ENCODE measurements around the gene PLN.

Gene PLN

DNA sequence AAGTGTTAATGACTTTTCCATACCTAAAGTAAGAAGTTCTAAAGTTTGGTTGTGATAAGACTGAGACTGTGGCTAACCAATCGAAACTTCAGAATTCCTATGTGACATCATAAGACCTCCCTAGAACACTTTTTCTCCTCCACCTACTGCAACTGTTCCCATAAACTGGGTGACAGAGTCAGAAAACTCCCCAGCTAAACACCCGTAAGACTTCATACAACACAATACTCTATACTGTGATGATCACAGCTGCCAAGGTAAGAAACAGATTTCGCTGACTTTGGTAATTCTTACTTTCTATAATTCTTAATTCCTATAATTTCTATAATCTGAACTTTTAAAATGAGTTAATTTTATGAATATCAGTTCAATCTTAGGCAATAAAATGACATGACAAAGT, at the start of gene PLN:
TSS of gene PLN (plus strand) at position 161 of the 400 bp plus-strand sequence. CDS start 10,626 bp downstream, outside the sequence.
- Histone ChIP-seq H3K4me1 (ENCODE audit: control insufficient read depth, insufficient read depth, low read length) (peaks cover 26% of the 10 kb centered on the region), H3K36me3 (ENCODE audit: control insufficient read depth, insufficient read depth, low read length, severe bottlenecking) (no peaks in the 10 kb centered on the region), H3K9me3 (ENCODE audit: control insufficient read depth, low read length) (no peaks in the 10 kb centered on the region), H3K9ac (ENCODE audit: low read length) (no peak within 1 kb of the TSS), H3K4me3 (ENCODE audit: low read length) (no peak within 1 kb of the TSS), H3K27me3 (replicated peaks; ENCODE audit: control insufficient read depth, insufficient read depth, low read length) (no peaks in the 10 kb centered on the region)
- DNase-seq (ENCODE audit: low read depth), result no peak

DNA sequence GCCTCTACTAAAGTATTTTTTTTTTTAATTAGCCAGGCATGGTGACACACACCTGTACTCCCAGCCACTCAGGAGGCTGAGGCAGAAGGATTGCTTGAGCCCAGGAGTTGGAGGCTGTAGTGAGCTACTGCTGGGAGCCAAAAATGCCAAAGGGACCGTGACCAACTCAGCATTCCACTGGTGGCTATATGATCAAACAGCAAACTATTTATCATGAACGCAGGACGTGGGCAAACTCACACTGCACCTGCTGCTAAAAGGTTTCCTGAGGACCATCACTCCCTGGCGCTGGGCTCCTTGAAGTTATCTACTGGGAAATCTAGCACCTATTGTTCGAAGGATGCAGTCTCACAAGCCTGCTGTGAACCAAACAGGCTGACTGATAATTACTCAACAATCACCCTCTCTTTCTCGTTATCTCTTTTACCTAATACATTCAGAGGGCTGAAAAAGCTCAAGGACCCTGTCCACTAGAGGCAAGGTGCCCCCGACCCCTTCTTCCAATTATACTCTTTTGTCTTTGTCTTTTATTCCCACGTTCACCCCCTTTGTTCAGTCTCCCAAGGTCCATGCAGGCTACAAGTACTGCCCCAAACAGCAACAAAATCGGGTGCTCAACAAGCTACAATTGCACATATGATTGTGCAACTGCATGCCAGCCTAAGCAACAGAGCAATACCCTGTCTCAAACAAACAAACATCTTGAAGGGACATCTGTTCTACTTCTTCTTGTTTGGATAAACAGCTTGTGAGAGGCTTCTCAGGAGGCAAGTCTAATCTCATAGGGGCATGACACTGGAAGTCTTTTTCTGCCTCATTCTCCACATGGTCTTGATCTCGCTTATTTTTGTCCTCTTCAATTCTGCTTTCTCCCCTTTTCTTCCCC, 47.7 kb upstream of the PLN start:
- H3K27me3 ChIP-seq (replicated peaks; ENCODE audit: control insufficient read depth, insufficient read depth, low read length), result no peaks in the 10 kb centered on the region
- H3K9me3 ChIP-seq (ENCODE audit: control insufficient read depth, low read length), result no peaks in the 10 kb centered on the region
- peaks cover 4% of the 10 kb centered on the region for H3K36me3 ChIP-seq (ENCODE audit: control insufficient read depth, insufficient read depth, low read length, severe bottlenecking)
- H3K9ac ChIP-seq (ENCODE audit: low read length), result no peak overlapping the region
- H3K4me3 ChIP-seq (ENCODE audit: low read length), result no peak overlapping the region
- no peaks in the 10 kb centered on the region for H3K4me1 ChIP-seq (ENCODE audit: control insufficient read depth, insufficient read depth, low read length)
- peak; percentile 52 for DNase-seq (ENCODE audit: low read depth)

DNA sequence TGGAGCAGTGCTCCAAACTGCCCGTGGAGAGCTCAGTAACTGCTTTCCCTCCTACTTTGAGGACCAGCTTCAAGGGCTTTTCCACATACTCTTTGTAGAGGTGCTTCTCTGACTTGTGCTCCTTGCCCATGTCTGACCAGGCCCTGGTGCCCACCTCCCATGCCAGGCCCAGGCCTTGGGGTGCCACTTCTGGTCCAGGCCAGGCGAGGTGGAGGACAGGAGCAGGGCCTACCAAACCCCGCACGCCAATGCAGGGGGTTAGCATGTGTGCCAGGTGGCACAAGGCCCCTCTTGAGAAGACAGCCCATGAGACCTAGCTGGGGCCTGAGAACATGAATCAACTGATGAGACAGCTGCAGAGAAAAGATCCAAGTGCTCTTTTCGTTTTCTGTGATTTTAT, 47.0 kb upstream of the PLN start:
- H3K36me3 ChIP-seq (ENCODE audit: control insufficient read depth, insufficient read depth, low read length, severe bottlenecking), result peaks cover 4% of the 10 kb centered on the region
- DNase-seq (ENCODE audit: low read depth), result no peak
- no peak overlapping the region for H3K4me3 ChIP-seq (ENCODE audit: low read length)
- H3K4me1 ChIP-seq (ENCODE audit: control insufficient read depth, insufficient read depth, low read length), result no peaks in the 10 kb centered on the region
- no peak overlapping the region for H3K9ac ChIP-seq (ENCODE audit: low read length)
- no peaks in the 10 kb centered on the region for H3K27me3 ChIP-seq (replicated peaks; ENCODE audit: control insufficient read depth, insufficient read depth, low read length)
- no peaks in the 10 kb centered on the region for H3K9me3 ChIP-seq (ENCODE audit: control insufficient read depth, low read length)

DNA sequence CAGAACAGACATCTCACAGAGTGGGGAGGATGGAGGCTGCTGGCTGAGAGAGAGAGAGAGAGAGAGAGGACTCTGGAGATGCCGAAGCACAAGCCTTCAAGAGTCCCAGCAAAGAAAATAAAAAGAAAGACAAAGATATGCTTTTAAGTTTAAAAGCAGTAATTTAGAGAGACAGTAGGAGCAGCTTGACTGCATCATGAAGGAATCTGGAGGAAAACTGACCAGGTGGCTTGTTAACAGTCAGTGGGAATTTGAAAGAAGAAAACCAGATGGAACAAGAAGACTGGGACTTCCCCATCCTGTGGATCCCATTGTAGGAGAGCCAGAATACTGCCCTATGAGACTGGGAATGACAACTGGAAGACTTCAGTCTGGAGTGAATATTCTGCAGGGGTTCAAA, 46.3 kb upstream of the PLN start:
- DNase-seq (ENCODE audit: low read depth), result no peak
- no peaks in the 10 kb centered on the region for H3K9me3 ChIP-seq (ENCODE audit: control insufficient read depth, low read length)
- H3K4me1 ChIP-seq (ENCODE audit: control insufficient read depth, insufficient read depth, low read length), result no peaks in the 10 kb centered on the region
- no peak overlapping the region for H3K4me3 ChIP-seq (ENCODE audit: low read length)
- H3K36me3 ChIP-seq (ENCODE audit: control insufficient read depth, insufficient read depth, low read length, severe bottlenecking), result peaks cover 4% of the 10 kb centered on the region
- H3K27me3 ChIP-seq (replicated peaks; ENCODE audit: control insufficient read depth, insufficient read depth, low read length), result no peaks in the 10 kb centered on the region
- no peak overlapping the region for H3K9ac ChIP-seq (ENCODE audit: low read length)

DNA sequence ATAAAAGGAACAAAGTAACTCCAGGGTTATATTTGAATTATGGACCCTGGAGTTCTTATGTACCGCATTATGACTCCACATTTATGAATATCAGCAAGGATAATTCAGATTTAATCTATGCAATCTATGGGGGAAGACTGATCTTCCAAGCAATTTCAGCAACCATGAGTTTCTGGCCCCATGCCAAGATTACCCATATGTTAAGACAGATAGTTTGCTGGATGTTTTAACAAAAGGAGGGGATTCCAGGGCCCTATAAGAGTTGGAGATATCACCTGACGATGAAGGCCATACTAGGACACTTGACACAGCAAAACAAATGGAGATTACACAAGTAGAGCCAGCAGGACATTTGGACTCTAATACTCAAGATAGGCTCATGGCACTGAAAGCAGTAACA, 45.9 kb upstream of the PLN start:
- Histone ChIP-seq H3K9ac (ENCODE audit: low read length) (no peak overlapping the region), H3K9me3 (ENCODE audit: control insufficient read depth, low read length) (no peaks in the 10 kb centered on the region), H3K36me3 (ENCODE audit: control insufficient read depth, insufficient read depth, low read length, severe bottlenecking) (peaks cover 4% of the 10 kb centered on the region), H3K27me3 (replicated peaks; ENCODE audit: control insufficient read depth, insufficient read depth, low read length) (no peaks in the 10 kb centered on the region), H3K4me1 (ENCODE audit: control insufficient read depth, insufficient read depth, low read length) (no peaks in the 10 kb centered on the region), H3K4me3 (ENCODE audit: low read length) (no peak overlapping the region)
- DNase-seq (ENCODE audit: low read depth), result no peak

DNA sequence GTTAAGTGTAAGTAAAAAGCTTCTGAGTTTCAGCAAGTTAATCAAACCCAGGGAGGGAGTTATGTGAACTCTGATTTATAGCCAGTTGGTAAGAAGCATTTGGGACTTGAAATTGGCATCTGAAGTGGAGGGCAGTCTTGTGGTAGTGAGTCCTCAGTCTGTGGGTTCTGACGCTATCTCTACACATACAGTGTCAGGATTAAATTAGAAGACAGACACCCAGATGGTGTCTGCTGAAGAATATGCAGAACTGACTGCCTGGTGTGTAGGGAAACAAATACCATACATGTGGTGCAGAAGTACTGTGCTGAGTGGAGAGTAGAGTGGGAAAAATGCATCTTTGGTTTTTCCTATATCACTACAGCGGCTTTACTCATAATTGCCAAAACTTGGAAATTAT, 43.5 kb upstream of the PLN start:
- Histone ChIP-seq H3K9ac (ENCODE audit: low read length) (no peak overlapping the region), H3K36me3 (ENCODE audit: control insufficient read depth, insufficient read depth, low read length, severe bottlenecking) (peaks cover 4% of the 10 kb centered on the region), H3K9me3 (ENCODE audit: control insufficient read depth, low read length) (no peaks in the 10 kb centered on the region), H3K4me1 (ENCODE audit: control insufficient read depth, insufficient read depth, low read length) (no peaks in the 10 kb centered on the region), H3K27me3 (replicated peaks; ENCODE audit: control insufficient read depth, insufficient read depth, low read length) (no peaks in the 10 kb centered on the region), H3K4me3 (ENCODE audit: low read length) (no peak overlapping the region)
- DNase-seq (ENCODE audit: low read depth), result no peak

DNA sequence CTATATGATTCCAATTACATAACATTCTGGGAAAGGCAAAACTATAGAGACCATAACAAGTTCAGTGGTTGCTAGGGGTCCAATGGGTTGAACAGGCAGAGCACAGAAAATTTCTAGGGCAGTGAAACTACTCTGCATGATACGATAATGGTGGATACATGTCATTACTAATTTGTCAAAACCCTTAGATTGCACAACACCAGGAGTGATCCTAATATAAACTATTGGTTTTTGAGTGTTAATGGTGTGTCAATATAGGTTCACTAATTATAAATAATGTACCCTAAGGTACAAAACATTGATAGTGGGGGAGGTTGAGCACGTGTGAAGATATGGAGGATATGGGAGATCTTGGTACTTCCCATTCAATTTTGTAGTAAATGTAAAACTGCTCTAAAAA, 42.4 kb upstream of the PLN start:
- no peak for DNase-seq (ENCODE audit: low read depth)
- Histone ChIP-seq H3K9ac (ENCODE audit: low read length) (no peak overlapping the region), H3K36me3 (ENCODE audit: control insufficient read depth, insufficient read depth, low read length, severe bottlenecking) (peaks cover 4% of the 10 kb centered on the region), H3K4me3 (ENCODE audit: low read length) (no peak overlapping the region), H3K9me3 (ENCODE audit: control insufficient read depth, low read length) (no peaks in the 10 kb centered on the region), H3K27me3 (replicated peaks; ENCODE audit: control insufficient read depth, insufficient read depth, low read length) (no peaks in the 10 kb centered on the region), H3K4me1 (ENCODE audit: control insufficient read depth, insufficient read depth, low read length) (no peaks in the 10 kb centered on the region)

DNA sequence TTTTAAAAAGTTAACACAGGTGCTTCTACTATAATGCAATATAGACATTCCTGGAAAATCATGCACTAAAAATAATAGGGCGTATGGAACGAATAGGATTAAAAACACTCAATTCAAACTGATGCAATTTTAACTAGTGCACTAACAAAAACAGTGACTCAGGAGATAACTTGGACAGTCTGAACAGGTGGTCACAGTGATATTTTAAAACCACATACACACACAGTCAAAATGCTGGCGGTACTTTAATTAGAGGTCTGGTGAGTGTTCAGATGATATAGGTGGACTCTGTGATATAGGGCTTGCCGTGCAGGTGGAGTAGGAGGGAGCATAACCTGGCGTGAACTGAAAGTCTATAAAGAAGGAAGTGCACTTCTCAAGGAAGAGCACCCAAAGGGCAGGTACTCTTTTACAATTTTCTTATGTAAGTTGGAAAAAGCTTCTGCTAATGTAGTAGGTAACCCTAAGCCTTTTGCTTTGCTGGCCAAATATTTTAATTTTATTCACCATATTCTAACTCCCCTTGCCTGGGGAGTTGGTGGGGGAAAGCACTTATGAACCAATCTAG, 41.9 kb upstream of the PLN start:
- no peak for DNase-seq (ENCODE audit: low read depth)
- Histone ChIP-seq H3K9me3 (ENCODE audit: control insufficient read depth, low read length) (no peaks in the 10 kb centered on the region), H3K27me3 (replicated peaks; ENCODE audit: control insufficient read depth, insufficient read depth, low read length) (no peaks in the 10 kb centered on the region), H3K4me3 (ENCODE audit: low read length) (no peak overlapping the region), H3K4me1 (ENCODE audit: control insufficient read depth, insufficient read depth, low read length) (no peaks in the 10 kb centered on the region), H3K36me3 (ENCODE audit: control insufficient read depth, insufficient read depth, low read length, severe bottlenecking) (peaks cover 4% of the 10 kb centered on the region), H3K9ac (ENCODE audit: low read length) (no peak overlapping the region)

DNA sequence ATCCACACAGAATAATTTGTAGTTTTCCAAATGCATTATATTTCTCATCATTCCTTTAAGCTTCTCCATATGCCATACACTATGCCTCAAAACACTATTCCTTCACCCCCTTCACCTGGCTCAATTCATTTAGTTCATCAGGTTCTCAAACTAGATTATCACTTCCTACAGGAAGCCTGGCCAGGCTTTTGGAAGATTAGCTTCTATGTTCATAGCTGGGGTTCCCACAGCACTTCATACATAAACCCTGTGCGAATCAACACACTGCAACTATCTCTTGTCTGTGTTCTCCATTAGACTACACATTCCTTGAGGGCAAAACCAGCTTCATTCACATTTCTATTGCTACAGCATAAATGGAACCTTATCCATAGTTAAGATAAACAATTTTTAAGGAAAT, 40.5 kb upstream of the PLN start:
- no peak for DNase-seq (ENCODE audit: low read depth)
- H3K36me3 ChIP-seq (ENCODE audit: control insufficient read depth, insufficient read depth, low read length, severe bottlenecking), result no peaks in the 10 kb centered on the region

DNA sequence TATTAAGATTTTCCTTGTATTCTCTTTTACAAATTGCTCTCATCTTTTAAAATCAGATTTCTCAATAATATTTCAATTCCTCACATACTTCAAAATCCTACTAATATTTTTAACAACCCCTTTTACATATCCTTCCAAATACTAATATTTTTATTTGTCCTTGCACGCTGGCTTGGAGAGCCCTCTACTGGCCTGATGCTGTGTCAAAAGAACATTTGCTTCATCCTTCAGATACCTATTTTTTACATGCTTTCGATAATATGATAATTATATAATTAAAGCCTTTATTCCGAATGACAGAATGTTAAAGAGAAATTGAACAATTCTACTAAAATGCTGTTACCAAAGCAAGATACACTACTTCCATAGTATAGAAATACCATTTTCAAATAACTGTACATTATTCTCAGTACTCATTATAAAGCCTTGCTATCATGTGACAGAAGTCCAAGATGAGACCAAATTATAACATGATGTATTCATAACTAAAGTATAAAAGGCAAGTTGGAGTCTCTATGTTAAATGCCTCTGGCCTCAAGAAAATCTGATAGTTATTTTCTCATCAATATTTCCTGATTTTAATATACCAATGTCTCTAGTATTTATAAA, 39.0 kb upstream of the PLN start:
- peaks cover 8% of the 10 kb centered on the region for H3K4me1 ChIP-seq (ENCODE audit: control insufficient read depth, insufficient read depth, low read length)

More for the DNA sequence above, 40.5 kb upstream of the PLN start:
- H3K4me1 ChIP-seq (ENCODE audit: control insufficient read depth, insufficient read depth, low read length), result peaks cover 7% of the 10 kb centered on the region
- no peaks in the 10 kb centered on the region for H3K9me3 ChIP-seq (ENCODE audit: control insufficient read depth, low read length)
- H3K27me3 ChIP-seq (replicated peaks; ENCODE audit: control insufficient read depth, insufficient read depth, low read length), result no peaks in the 10 kb centered on the region
- no peak overlapping the region for H3K4me3 ChIP-seq (ENCODE audit: low read length)
- H3K9ac ChIP-seq (ENCODE audit: low read length), result no peak overlapping the region

DNA sequence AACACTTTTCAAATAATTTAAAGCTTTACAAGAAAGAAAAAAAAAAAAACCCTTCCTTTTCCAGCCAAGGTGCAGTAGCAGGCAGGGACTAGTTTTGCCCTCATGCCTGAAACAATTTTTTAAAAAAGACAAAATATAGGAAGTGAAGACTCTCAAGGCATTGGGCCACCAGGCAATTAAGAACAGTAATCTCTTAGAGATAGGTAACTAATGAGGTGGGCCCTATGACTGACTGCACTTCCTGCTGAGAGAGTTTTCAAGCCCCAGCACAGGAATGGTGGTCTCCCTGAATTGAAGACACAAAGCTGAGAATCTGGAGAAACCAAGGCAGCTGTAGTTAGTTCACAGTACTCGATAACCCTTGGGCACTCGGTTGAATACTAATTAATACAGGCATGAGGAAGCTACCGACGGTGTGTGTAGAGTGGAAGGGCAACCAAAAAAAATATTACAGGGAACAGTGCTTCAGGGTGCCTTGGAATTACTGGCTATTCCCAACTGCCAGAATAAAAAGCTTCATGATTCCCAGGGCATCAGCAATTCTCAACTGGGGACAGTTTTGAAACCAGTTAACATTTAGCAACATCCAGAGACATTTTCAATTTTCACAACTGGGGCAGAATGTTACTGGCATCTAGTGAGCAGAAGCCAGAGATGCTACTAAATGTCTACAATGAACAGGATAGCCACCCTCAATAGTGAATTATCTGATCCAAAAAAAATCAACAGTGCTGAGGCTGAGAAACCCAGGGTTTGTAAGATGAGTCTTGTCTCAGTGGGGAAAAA, 36.0 kb upstream of the PLN start:
- DNase-seq (ENCODE audit: low read depth), result no peak
- Histone ChIP-seq H3K36me3 (ENCODE audit: control insufficient read depth, insufficient read depth, low read length, severe bottlenecking) (no peaks in the 10 kb centered on the region), H3K9ac (ENCODE audit: low read length) (no peak overlapping the region), H3K27me3 (replicated peaks; ENCODE audit: control insufficient read depth, insufficient read depth, low read length) (no peaks in the 10 kb centered on the region), H3K4me3 (ENCODE audit: low read length) (no peak overlapping the region), H3K4me1 (ENCODE audit: control insufficient read depth, insufficient read depth, low read length) (peaks cover 8% of the 10 kb centered on the region), H3K9me3 (ENCODE audit: control insufficient read depth, low read length) (no peaks in the 10 kb centered on the region)

More for the DNA sequence above, 39.0 kb upstream of the PLN start:
- peak; percentile 70 for DNase-seq (ENCODE audit: low read depth)
- Histone ChIP-seq H3K4me3 (ENCODE audit: low read length) (no peak overlapping the region), H3K9me3 (ENCODE audit: control insufficient read depth, low read length) (no peaks in the 10 kb centered on the region), H3K27me3 (replicated peaks; ENCODE audit: control insufficient read depth, insufficient read depth, low read length) (no peaks in the 10 kb centered on the region), H3K9ac (ENCODE audit: low read length) (no peak overlapping the region), H3K36me3 (ENCODE audit: control insufficient read depth, insufficient read depth, low read length, severe bottlenecking) (no peaks in the 10 kb centered on the region)

Measured in adipocyte (in vitro differentiated cells).